Measurements from ENCODE around the gene USP53. TPM values are rescaled to one million over a fixed set of nuclear protein-coding genes. Genes with fewer than 3 reads are reported as not detected.

USP53 gene
- total RNA-seq, 1 experiment from 2014 or later, result 20.1 TPM

DNA sequence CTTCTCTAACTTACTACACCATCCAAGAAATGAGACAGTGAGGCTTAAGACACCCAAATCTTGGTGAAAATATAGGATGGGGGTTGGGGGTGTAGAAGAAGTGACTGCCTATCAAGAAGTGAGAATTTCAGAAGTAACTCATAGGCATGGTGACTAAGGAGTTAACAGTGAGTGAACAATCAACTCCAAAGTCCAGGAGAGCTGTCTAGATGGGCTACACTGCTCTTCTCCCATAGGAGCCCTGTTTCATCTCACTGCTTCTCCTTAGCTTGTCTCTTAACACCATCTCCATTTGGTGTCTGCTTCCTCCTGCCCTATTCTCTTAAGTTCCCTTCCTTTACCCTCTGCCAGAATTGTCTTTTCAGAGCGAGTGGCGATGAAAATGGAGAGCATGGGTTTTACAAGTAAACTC is 86.8 kb downstream of the USP53 start (continued):
- TF ChIP-seq GRHL2 (CRISPR knock-in tag; IDR thresholded peaks at IDR 0.05; ENCODE audit: insufficient replicate concordance, severe bottlenecking) (no peak), TP53 (CRISPR knock-in tag; IDR thresholded peaks at IDR 0.05) (no peak), ZNF317 (CRISPR knock-in tag; IDR thresholded peaks at IDR 0.05; ENCODE audit: borderline replicate concordance, low read depth) (no peak), IRF2 (CRISPR knock-in tag; IDR thresholded peaks at IDR 0.05; ENCODE audit: borderline replicate concordance, low read depth) (no peak)
- TF ChIP-seq, protein P1, sequence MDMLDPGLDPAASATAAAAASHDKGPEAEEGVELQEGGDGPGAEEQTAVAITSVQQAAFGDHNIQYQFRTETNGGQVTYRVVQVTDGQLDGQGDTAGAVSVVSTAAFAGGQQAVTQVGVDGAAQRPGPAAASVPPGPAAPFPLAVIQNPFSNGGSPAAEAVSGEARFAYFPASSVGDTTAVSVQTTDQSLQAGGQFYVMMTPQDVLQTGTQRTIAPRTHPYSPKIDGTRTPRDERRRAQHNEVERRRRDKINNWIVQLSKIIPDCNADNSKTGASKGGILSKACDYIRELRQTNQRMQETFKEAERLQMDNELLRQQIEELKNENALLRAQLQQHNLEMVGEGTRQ (CRISPR knock-in tag; IDR thresholded peaks at IDR 0.05), result no peak

GRCh38 chr4:119299741-119300100 is 87.2 kb downstream of the USP53 start:
- Mint-ChIP-seq H3K36me3 (peaks cover 23% of the 10 kb centered on the region), H3K4me1 (peaks cover 39% of the 10 kb centered on the region), H3K27me3 (ENCODE audit: low read depth) (no peaks in the 10 kb centered on the region), H3K27ac (peak overlapping the region; percentile 88), H3K4me3 (peak overlapping the region; percentile 90), H3K9me3 (peaks cover 5% of the 10 kb centered on the region; the same call in 1 of the 2 replicates)
- ATAC-seq (no peak), DNase-seq (ENCODE audit: low spot score) (no peak)
- ChIA-PET CTCF (interaction anchor here (0.6 to 1.9 kb wide), 7 partner anchors 8 to 274 kb away, joined by 3 to 8 read pairs (median 3); partner anchors contain the start of gene USP53), POLR2A (interaction anchor here (0.7 to 2.2 kb wide), 2 partner anchors 87 to 261 kb away, joined by 3 to 15 read pairs; partner anchors contain the start of gene USP53)
- TF ChIP-seq FOXP4 (CRISPR knock-in tag; IDR thresholded peaks at IDR 0.05) (no peak), GABPB1 (CRISPR knock-in tag; IDR thresholded peaks at IDR 0.05) (no peak), RELA (CRISPR knock-in tag; IDR thresholded peaks at IDR 0.05; ENCODE audit: borderline replicate concordance) (no peak), IRF1 (CRISPR knock-in tag; IDR thresholded peaks at IDR 0.05) (no peak), ZNF425 (CRISPR knock-in tag; conservative IDR thresholded peaks at IDR 0.05) (no peak)
- TF ChIP-seq, protein P2, sequence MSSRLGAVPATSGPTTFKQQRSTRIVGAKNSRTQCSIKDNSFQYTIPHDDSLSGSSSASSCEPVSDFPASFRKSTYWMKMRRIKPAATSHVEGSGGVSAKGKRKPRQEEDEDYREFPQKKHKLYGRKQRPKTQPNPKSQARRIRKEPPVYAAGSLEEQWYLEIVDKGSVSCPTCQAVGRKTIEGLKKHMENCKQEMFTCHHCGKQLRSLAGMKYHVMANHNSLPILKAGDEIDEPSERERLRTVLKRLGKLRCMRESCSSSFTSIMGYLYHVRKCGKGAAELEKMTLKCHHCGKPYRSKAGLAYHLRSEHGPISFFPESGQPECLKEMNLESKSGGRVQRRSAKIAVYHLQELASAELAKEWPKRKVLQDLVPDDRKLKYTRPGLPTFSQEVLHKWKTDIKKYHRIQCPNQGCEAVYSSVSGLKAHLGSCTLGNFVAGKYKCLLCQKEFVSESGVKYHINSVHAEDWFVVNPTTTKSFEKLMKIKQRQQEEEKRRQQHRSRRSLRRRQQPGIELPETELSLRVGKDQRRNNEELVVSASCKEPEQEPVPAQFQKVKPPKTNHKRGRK (CRISPR knock-in tag; IDR thresholded peaks at IDR 0.05; ENCODE audit: borderline replicate concordance), result no peak
- TF ChIP-seq, protein P3, sequence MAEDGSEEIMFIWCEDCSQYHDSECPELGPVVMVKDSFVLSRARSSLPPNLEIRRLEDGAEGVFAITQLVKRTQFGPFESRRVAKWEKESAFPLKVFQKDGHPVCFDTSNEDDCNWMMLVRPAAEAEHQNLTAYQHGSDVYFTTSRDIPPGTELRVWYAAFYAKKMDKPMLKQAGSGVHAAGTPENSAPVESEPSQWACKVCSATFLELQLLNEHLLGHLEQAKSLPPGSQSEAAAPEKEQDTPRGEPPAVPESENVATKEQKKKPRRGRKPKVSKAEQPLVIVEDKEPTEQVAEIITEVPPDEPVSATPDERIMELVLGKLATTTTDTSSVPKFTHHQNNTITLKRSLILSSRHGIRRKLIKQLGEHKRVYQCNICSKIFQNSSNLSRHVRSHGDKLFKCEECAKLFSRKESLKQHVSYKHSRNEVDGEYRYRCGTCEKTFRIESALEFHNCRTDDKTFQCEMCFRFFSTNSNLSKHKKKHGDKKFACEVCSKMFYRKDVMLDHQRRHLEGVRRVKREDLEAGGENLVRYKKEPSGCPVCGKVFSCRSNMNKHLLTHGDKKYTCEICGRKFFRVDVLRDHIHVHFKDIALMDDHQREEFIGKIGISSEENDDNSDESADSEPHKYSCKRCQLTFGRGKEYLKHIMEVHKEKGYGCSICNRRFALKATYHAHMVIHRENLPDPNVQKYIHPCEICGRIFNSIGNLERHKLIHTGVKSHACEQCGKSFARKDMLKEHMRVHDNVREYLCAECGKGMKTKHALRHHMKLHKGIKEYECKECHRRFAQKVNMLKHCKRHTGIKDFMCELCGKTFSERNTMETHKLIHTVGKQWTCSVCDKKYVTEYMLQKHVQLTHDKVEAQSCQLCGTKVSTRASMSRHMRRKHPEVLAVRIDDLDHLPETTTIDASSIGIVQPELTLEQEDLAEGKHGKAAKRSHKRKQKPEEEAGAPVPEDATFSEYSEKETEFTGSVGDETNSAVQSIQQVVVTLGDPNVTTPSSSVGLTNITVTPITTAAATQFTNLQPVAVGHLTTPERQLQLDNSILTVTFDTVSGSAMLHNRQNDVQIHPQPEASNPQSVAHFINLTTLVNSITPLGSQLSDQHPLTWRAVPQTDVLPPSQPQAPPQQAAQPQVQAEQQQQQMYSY (CRISPR knock-in tag; IDR thresholded peaks at IDR 0.05), result no peak
